HG03571 (cell line): ENCODE results near the gene ERMAP.
"Not testable (repeated sequence)": the region's sequence is repeated elsewhere in the genome, so short reads cannot be mapped to it uniquely, and the experiment has no call there.

Source experiments
- ATAC-seq: cut with Tn5 transposase; IDR thresholded peaks from one replicate; pipeline ENCODE4 v1.9.1; 2021; ENCODE audit not compliant: unreplicated experiment

ERMAP gene

DNA sequence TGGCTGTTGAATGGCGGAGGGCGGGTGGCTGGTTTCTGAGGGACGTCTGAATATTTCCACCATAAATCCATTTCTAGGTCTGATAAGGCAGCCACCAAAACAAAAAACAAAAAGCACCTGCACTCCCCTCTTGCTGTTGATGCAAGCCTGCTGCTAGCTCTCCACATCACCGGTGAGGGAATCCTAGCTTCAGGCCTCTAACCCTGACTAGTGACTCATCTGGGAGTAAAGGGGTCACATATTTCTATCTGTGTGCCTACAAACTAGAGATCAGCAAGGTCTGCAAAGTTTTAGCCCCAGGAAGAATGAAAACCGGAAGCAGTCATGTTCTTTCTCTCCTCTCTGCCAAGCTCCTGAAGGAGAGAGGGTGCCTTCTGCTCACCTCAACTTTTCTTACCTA is 10.3 kb upstream of the ERMAP start:
- ATAC-seq = no peak

- ATAC-seq = no peak
These were observed 9.8 kb upstream of the ERMAP start for GRCh38 chr1:42807056-42807668.

DNA sequence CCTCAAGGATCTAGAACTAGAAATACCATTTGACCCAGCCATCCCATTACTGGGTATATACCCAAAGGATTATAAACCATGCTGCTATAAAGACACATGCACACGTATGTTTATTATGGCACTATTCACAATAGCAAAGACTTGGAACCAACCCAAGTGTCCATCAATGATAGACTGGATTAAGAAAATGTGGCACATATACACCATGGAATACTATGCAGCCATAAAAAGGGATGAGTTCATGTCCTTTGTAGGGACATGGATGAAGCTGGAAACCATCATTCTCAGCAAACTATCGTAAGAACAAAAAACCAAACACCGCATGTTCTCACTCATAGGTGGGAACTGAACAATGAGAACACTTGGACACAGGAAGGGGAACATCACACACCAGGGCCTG is 2.1 kb upstream of the ERMAP start:
- not testable (repeated sequence) for ATAC-seq

- no peak for ATAC-seq
These were observed 859 bp upstream of the ERMAP start for GRCh38 chr1:42815941-42816584.

DNA sequence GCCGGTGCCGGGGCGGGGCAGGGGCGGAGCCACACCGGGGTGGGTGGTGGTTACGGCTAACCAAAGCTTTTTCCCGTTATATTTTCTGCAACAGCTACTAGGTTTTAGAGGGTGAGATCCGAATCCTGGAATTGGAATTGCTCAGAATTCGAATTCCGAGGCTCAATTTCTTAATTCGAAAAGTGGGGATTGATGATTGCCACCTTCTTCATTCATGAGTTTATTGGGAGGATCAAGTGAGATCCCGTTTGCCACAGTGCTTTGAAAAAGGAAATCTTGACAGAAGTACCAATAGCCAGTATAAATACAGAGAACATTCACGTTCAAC is 482 bp downstream of the ERMAP start:
- peak; percentile 8 for ATAC-seq

GRCh38 chr1:42817976-42818375 is 1.1 kb downstream of the ERMAP start:
- no peak for ATAC-seq

GRCh38 chr1:42820813-42821212 is 3.9 kb downstream of the ERMAP start:
- no peak for ATAC-seq

DNA sequence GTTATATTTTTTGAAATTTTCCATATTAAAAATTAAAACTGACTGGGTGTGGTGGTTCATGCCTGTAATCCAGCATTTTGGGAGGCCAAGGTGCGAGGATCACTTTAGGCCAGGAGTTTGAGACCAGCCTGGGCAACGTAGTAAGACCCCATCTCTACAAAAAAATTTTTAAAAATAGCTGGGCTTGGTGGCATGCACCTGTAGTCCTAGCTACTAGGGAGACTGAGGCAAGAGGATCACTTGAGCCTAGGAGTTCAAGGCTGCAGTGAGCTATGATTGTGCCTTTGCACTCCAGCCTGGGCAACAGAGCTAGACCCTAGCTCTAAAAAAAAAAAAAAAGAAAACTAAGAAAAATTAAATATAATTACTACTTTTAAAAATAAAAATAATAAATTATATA is 4.8 kb downstream of the ERMAP start:
- no peak for ATAC-seq

DNA sequence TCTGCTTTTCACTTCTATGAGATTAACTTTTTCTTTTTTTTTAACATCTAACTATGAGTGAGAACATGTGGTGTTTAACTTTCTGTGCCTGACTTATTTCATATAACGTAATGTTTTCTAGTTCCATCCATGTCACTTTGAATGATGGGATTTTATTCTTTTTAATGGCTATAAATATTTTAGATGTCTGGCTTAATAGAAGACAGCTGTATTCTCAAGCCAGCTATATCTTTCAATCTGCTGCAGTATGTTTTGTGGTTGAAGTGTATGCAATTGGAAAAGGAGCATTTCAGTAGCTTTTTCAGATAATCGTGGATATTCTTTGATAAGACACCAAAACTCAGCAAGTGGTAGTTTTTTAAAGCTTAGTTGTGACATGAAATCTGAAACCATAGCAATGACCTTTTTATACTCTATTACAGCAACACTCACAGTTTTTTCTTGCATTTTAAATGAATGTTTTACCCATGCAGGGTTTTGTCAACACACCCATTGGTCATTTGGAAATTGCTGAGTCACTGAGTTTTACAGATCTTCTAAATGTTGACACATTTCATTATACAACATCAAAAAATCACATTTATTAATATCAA is 6.0 kb downstream of the ERMAP start:
- no peak for ATAC-seq

DNA sequence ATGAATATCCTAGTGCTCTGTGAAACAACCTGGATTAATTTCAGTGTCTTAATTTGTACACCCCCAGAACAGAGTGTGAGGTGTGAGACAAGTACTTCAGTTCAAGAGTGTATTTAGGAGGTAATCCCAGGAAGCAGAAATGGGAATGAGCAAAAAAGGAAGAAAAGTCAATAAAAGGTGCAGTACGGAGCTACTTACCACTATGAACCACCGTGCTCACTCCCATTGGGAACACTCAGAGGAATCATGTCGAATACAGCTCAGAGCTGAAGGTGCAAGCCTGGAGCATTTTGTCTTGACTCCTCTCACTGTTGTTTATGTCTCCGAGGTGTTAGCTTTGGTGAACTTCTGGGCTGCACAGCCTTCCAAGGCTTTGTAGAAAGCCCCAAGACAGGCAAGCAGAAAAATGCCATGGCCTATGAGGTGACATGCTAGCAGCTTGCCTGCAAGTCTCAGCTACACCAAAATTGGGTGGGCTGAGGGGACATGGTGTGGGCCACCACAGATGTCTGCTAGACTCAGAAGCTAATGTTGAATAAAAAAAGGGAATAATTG is 7.6 kb downstream of the ERMAP start:
- ATAC-seq = no peak

DNA sequence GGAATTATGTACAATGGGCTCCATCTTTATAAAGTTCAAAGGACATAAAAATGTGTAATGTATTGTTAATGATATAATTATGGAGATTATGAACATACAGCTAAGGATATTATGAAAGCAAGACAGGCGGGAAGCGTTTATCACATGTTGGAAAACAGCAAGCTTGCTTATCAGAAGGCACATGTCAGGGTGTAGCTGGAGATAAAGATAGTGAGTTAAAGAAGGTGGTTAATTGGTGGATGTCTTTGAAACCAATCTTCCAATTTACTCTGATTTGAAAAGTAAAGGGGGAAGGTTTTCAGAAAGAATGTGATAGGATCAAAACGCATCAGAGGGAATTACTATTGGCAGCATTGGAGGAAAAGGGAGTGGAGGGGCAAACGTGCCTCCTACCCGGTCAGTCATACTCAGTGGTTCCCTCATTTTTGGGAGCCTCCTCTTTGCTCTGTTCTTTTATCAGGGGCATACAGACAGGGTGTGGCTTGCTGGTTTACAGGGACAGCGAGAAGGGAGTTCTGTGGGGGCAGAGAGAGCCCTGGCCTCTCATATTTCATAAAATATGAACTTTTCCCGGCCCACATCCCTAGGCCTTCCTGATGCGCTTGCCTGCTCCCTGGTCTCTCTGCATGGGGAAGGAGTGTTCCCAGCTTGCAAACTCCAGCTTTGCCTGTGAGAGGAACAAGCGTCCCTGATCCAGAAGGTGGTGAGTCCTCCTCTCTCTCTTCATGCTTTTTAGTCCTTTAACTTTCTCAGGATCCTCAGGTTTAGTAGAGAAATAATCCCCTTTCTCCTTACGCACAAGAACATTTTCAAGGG is 8.3 kb downstream of the ERMAP start:
- ATAC-seq = no peak

GRCh38 chr1:42830631-42831030 is 13.7 kb downstream of the ERMAP start:
- ATAC-seq = no peak

DNA sequence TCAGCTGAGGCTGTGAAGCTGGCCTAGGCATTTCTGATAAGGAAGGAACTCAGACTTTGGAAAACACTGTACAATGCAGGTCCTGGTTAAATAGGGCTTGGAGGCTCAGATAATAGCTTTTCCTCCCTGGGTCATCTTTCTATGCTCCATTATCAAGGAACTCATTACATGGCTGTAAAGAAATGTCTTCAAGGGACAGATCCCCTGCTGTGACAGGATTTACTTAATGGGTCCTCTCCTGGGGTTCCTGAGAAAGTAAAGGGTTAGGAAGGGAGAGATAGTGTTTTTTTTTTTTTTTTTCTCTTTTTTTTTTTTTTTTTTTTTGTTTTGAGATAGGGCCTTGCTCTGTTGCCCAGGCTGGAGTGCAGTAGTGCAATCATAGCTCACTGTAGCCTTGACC is 14.4 kb downstream of the ERMAP start:
- no peak for ATAC-seq

DNA sequence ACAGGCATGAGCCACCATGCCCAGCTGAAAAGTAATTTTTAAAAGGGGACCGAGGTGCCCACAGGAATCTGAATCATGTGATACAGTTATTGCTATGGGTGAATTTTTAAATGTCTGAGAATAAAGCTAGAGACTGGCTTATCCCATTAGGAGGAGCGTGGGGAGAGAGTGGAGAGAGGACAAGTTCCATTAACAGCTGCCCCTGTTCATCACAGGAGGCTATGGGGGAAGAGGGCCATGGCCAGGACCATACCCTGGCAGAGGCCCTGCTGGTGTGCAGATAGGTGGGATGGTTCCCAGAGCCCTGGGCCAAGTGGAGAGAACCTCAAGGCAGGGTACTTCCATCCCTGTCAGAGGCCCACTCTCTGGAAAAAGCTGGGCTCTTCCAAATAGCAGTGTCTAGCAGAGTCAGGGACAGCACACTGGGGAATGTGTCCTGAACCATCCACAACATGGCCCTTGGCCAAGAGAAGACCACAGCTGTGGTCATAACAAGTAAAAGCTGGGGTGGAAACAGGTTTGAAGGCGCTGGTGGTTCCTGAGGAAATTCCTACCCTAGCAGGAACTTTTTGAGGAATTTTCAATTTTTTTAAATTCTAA is 15.8 kb downstream of the ERMAP start:
- ATAC-seq = no peak

- ATAC-seq = no peak
These were observed 17.1 kb downstream of the ERMAP start for GRCh38 chr1:42833981-42834380.

DNA sequence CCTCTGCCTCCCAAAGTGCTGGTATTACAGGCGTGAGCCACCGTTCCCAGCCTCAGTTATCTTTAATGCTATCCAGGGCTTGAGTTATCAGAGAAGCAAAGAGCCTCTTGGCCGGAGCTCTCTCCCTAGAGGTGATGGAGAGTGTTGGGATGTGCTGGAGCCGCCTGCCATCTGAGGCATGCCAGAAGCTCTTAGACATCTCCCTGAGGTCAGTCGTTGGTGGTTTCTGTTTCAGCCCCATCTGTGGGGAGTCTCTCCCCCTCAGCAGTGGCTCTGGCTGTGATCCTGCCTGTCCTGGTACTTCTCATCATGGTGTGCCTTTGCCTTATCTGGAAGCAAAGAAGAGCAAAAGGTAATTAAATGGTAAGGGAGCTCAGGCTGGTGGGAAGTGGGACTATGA is 17.9 kb downstream of the ERMAP start:
- no peak for ATAC-seq

DNA sequence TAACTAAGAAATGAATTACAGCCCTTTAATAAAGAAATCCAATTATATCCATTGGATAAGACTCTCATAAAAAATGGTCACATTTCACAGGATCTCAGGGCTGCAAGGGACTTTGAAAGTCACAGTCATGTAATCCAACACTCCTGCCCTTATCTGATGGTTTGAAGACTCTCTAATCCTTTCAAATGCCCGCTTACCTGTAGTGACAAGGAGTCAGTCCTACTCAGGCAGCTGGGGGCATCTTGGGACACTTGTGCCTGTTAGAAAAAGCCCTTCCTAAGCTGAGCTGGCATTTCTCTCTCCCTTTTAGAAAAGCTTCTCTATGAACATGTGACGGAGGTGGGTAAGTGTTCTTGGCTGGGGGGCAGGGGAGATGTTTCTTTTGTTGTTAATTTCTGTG is 18.5 kb downstream of the ERMAP start:
- no peak for ATAC-seq

DNA sequence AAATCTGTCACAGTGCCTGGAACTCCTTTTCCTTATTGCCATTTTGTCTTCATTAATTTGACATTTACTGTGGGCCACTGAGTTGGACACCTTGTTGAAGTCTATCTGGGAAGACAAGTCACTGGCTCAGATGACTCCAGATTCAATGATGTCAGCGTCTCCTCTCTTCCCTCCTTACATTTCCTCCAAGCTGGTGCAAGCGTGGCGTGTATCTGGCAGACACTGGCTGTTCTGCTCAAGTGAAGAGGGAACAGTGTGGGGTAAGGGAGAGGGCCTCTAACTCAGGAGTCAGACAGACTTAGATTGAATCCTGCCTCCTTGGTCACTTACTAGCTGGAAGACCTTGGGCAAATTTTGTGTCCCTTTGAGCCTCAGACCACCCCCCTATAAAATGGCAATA is 20.8 kb downstream of the ERMAP start:
- no peak for ATAC-seq

DNA sequence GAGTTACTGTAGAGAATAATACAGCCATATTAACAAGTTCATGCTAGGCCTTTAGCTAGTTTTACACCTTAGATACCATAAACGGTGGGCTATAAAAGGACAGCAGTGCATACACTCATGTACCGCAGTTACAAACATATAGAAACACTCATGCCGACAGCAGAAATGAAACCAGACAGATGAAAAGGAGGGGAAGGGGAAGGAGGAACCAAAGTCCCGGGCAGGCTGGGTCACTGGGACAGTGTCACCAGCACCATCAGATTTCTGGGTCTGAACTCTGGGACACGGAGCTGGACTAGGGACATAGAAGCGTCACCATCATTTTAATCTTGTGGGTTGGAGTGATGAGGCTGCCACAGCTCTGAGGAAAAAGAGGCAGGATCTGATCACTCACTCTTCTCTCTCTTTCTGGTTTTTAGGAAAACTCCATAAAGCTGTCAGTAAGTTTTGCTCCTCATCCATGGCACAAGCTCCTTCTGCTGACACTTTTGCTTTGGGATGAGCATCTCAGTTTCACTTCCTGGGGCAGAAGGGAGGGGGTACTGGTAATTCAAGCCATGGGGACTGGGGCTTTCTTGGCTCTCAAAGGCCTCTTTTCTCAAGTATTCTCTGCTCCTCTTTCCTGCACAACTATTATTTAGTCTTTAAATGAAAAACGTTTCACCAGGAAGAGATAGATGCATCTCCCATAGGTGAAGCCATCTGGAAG is 21.7 kb downstream of the ERMAP start:
- ATAC-seq = no peak

DNA sequence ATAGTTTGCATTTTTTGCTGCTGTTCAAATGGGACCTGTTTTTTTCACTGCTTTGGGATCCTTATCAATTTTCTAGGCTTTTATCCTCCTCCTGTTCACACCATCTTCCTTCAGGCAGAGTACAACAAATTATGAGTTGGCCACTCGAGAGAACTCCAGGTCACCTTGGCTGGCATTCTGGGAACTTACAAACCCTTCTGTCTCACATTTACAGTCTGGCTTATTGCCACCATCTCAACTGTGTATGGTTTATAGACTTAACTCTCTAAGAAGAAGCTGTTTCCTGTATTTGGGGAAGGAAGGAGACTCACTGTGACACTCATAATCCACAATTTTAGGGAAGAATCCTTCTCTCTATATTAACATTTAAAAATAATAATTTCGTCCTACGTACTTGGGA is 24.1 kb downstream of the ERMAP start:
- no peak for ATAC-seq
